H1 (cell line): Measurements from ENCODE around the gene PDK3. TPM values are rescaled to one million over a fixed set of nuclear protein-coding genes. Genes with fewer than 3 reads are reported as not detected.

ENCODE experiments used
- BACH1 ChIP-seq: IDR thresholded peaks from 2 replicates; pipeline ENCODE4 v1.6.1; 2012; ENCODE audit warnings: low read length, improper control_type of control experiment
- PHF8 ChIP-seq: fragments of 200-600 bp; sonication (generic); conservative IDR thresholded peaks from 2 replicates; pipeline ENCODE4 v1.7.1; 2012; ENCODE audit warnings: low read depth, mild to moderate bottlenecking, inconsistent platforms, low read length, moderate library complexity
- RAD21 ChIP-seq, 2 experiments: IDR thresholded peaks in 1 of 2; conservative IDR thresholded peaks in 1 of 2; 2 replicates each; pipeline ENCODE4 v1.6.1; 2011; ENCODE audit warnings: low read depth in 2 of 2, low read length in 2 of 2, improper control_type of control experiment in 1 of 2, inconsistent platforms in 1 of 2, mild to moderate bottlenecking in 1 of 2, moderate library complexity in 1 of 2
- SP1 ChIP-seq: IDR thresholded peaks from 2 replicates; pipeline ENCODE4 v1.6.1; 2011; ENCODE audit warnings: low read depth, low read length
- polyA plus RNA-seq, 7 experiments: library from polyadenylated mRNA; depleted of rRNA in 3 of 7; stranded (reverse) in 5 of 7; unstranded in 2 of 7; fragments of >200 nt in 5 of 7; fragments of 200-250 nt in 2 of 7; gene quantifications; 1 replicate in 5 of 7; 2 replicates in 1 of 7; 4 replicates in 1 of 7; pipeline versions ENCODE4 v1.2.1 to v1.2.3, GENCODE V29; 2011 to 2013; ENCODE audit warnings: missing spikeins in 2 of 7, mixed read lengths in 2 of 7
- total RNA-seq: library from RNA; stranded (reverse); fragmentation: NEBNext Ultra II Directional; extraction: Animal tissue kit (Norgen Biotek cat#: 25700); gene quantifications from 2 replicates; pipeline ENCODE4 v1.2.1, GENCODE V29; 2021
- TF ChIP-seq, protein P1 (sequence below), 3 experiments: IDR thresholded peaks; 1 replicate in 2 of 3; 2 replicates in 1 of 3; pipeline versions ENCODE4 v1.5.1 to v1.6.1; 2011; ENCODE audit warnings: low read length in 3 of 3, mild to moderate bottlenecking in 3 of 3, inconsistent platforms in 2 of 3, low read depth in 1 of 3, moderate library complexity in 1 of 3; ENCODE audit not compliant: insufficient read depth in 1 of 3; ENCODE audit errors: control extremely low read depth in 1 of 3
- TF ChIP-seq, protein P2 (sequence below): IDR thresholded peaks from 2 replicates; pipeline ENCODE4 v1.6.1; 2012; ENCODE audit warnings: inconsistent platforms

Gene PDK3
- total and polyA plus RNA-seq, 2 of the 8 experiments (the other 6 are each of a cell fraction or from before 2014, with no cell fraction given), result 22.5 to 25.5 TPM

DNA sequence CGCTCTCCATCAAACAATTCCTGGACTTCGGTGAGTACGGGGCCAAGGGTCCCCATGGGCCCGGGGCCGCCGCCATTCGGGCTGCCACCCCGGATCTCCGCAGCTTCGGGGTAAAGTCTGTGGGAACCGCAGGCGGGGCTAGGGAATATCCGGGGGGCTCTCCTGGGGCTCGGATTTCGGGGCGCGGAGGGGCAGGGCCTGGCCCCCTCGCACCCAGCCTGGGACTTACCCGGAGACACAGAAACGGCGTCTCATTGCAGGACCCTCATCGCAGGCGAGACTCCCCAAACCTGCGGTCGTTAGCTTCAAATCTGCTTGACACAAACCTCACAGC, 413 bp downstream of the PDK3 start (continued):
- TF ChIP-seq, protein P1, sequence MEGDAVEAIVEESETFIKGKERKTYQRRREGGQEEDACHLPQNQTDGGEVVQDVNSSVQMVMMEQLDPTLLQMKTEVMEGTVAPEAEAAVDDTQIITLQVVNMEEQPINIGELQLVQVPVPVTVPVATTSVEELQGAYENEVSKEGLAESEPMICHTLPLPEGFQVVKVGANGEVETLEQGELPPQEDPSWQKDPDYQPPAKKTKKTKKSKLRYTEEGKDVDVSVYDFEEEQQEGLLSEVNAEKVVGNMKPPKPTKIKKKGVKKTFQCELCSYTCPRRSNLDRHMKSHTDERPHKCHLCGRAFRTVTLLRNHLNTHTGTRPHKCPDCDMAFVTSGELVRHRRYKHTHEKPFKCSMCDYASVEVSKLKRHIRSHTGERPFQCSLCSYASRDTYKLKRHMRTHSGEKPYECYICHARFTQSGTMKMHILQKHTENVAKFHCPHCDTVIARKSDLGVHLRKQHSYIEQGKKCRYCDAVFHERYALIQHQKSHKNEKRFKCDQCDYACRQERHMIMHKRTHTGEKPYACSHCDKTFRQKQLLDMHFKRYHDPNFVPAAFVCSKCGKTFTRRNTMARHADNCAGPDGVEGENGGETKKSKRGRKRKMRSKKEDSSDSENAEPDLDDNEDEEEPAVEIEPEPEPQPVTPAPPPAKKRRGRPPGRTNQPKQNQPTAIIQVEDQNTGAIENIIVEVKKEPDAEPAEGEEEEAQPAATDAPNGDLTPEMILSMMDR (IDR thresholded peaks at IDR 0.05; ENCODE audit: control extremely low read depth in 1 of 3, insufficient read depth in 1 of 3, low read depth in 1 of 3, low read length in 3 of 3), result no peak
- TF ChIP-seq, protein P2, sequence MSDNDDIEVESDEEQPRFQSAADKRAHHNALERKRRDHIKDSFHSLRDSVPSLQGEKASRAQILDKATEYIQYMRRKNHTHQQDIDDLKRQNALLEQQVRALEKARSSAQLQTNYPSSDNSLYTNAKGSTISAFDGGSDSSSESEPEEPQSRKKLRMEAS, result no peak
- TF ChIP-seq BACH1 (no peak), RAD21 (IDR thresholded peaks at IDR 0.05 in 1 of 2, conservative IDR thresholded peaks at IDR 0.05 in 1 of 2; ENCODE audit: low read depth in 2 of 2, low read length in 2 of 2) (no peak), SP1 (no peak), PHF8 (0 out of 2 replicates have a peak, but pooled peaks have one; percentile 6)
